ENCODE measurements around the gene ZGPAT. TPM values are rescaled to one million over a fixed set of nuclear protein-coding genes. Genes with fewer than 3 reads are reported as not detected.

Gene ZGPAT
- polyA plus RNA-seq, 1 donor = 17.8 TPM

- no peak for DNase-seq
These were observed 15.3 kb upstream of the ZGPAT start for GRCh38 chr20:63692436-63693082.

- no peak for DNase-seq
These were observed 14.6 kb upstream of the ZGPAT start for GRCh38 chr20:63693083-63693732.

- no peak for DNase-seq
These were observed 13.9 kb upstream of the ZGPAT start for GRCh38 chr20:63693733-63694583.

- no peak for DNase-seq
These were observed 13.0 kb upstream of the ZGPAT start for GRCh38 chr20:63694584-63695423.

GRCh38 chr20:63695424-63696305 lies 12.2 kb upstream of the ZGPAT start:
- DNase-seq = no peak

GRCh38 chr20:63696306-63696627 lies 11.6 kb upstream of the ZGPAT start:
- no peak for DNase-seq

- DNase-seq = no peak
These were observed 11.0 kb upstream of the ZGPAT start, which contains the start of gene TNFRSF6B for GRCh38 chr20:63696628-63697356. Gene TNFRSF6B (plus strand): TSS chr20:63696652. CDS start chr20:63696768, 116 bp downstream.

GRCh38 chr20:63697357-63697867 lies 10.4 kb upstream of the ZGPAT start:
- no peak for DNase-seq

- DNase-seq = no peak
These were observed 9.8 kb upstream of the ZGPAT start for GRCh38 chr20:63697868-63698545.

- DNase-seq = no peak
These were observed 8.9 kb upstream of the ZGPAT start for GRCh38 chr20:63698739-63699465.

GRCh38 chr20:63699466-63700198 lies 8.2 kb upstream of the ZGPAT start:
- DNase-seq = no peak

GRCh38 chr20:63700199-63701050 lies 7.4 kb upstream of the ZGPAT start:
- no peak for DNase-seq

- DNase-seq = no peak
These were observed 6.8 kb upstream of the ZGPAT start for GRCh38 chr20:63701051-63701328.

- no peak for DNase-seq
These were observed 6.4 kb upstream of the ZGPAT start for GRCh38 chr20:63701329-63702035.

GRCh38 chr20:63702036-63702665 lies 5.7 kb upstream of the ZGPAT start:
- no peak for DNase-seq

All from left kidney (tissue), 2 donors.